Thyroid gland (tissue), 4 donors: ENCODE results near the gene FOXP1. TPM values are rescaled to one million over a fixed set of nuclear protein-coding genes. Genes with fewer than 3 reads are reported as not detected.
"Not testable (repeated sequence)": the region's sequence is repeated elsewhere in the genome, so short reads cannot be mapped to it uniquely, and the experiment has no call there.

Experiments used
- DNase-seq, 2 donors: peaks; one replicate each; pipeline ENCODE4 v3.0.0-alpha.2; 2019
- H3K27ac ChIP-seq, 3 donors: fragments of 200-600 bp; sonication (generic); 1 replicate in 2 of 3; 2 replicates in 1 of 3; pipeline ENCODE4 v1.5.1; 2016 to 2019; ENCODE audit warnings: mild to moderate bottlenecking in 1 of 3, moderate library complexity in 1 of 3
- H3K27me3 ChIP-seq: fragments of 200-600 bp; sonication (generic); one replicate; pipeline ENCODE4 v1.5.1; 2019
- H3K36me3 ChIP-seq, 2 donors: fragments of 200-600 bp; sonication (generic); one replicate each; pipeline ENCODE4 v1.5.1; 2016 to 2019
- H3K4me1 ChIP-seq, 2 donors: fragments of 200-600 bp; sonication (generic); one replicate each; pipeline ENCODE4 v1.5.1; 2017 to 2019
- H3K4me3 ChIP-seq, 3 donors: fragments of 200-600 bp; sonication (generic); replicated peaks in 1 of 3; 1 replicate in 2 of 3; 2 replicates in 1 of 3; pipeline ENCODE4 v1.5.1; 2016; ENCODE audit warnings: mild to moderate bottlenecking in 1 of 3
- H3K9me3 ChIP-seq: fragments of 200-600 bp; sonication (generic); one replicate; pipeline ENCODE4 v1.5.1; 2017
- POLR2A ChIP-seq, 2 donors: fragments of 450-650 bp; IDR thresholded peaks; one replicate each; pipeline ENCODE4 v1.6.1; 2017; ENCODE audit warnings: antibody characterized with exemption in 2 of 2, mild to moderate bottlenecking in 2 of 2, moderate library complexity in 1 of 2
- WGBS, 2 donors: methylation state at CpG; one replicate each; pipeline ENCODE4 v1.1.5; 2017; 5-methylcytosine and 5-hydroxymethylcytosine counted together
- intact Hi-C: fragments of 100-400 bp; cut with DNase I; formaldehyde crosslinking; loops from one replicate; pipeline ENCODE4 v1.15.1; 2023
- total RNA-seq, 4 donors: library from RNA; depleted of rRNA; stranded (reverse); fragments of >200 nt; gene quantifications; one replicate each; pipeline ENCODE4 v1.2.3, GENCODE V29; 2016
- TF ChIP-seq, protein P1 (sequence below), 6 experiments: fragments of 200-600 bp in 3 of 6; fragments of 450-650 bp in 3 of 6; sonication (generic) in 3 of 6; IDR thresholded peaks; one replicate each; pipeline ENCODE4 v1.5.1; 2016 to 2019; ENCODE audit warnings: antibody characterized with exemption in 6 of 6, mild to moderate bottlenecking in 2 of 6, inconsistent platforms in 1 of 6, moderate library complexity in 1 of 6

The FOXP1 gene
- total RNA-seq, 4 donors from 2014 or later = 111 to 187 (median 141) TPM

DNA sequence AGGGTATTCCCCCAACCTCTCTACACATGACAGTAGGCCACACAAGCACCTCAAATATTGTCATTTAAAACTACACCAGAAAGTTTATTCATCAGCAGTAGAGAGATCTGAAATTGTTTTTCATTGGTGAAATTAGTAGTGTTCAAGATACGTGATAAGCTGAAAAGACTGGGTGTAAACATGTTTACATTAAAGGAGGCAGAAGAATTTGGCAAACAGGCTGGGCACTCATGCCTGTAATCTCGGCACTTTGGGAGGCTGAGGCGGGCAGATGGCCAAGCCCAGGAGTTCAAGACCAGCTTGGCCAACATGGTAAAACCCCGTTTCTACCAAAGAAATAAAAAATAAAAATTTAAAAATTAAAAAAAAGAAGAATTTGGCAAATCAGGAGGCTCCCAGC, 255.6 kb downstream of the FOXP1 start:
- whole genome bisulfite sequencing, 2 donors = 83 to 85% methylated on average over 4 of the region's 4 CpGs
- intact Hi-C loops = no loop called here
- H3K4me1 ChIP-seq = no peaks in the 10 kb centered on the region
- no peak for DNase-seq
- no peaks in the 10 kb centered on the region for H3K36me3 ChIP-seq
- no peaks in the 10 kb centered on the region for H3K9me3 ChIP-seq
- no peak overlapping the region for H3K27ac ChIP-seq
- TF ChIP-seq, protein P1, sequence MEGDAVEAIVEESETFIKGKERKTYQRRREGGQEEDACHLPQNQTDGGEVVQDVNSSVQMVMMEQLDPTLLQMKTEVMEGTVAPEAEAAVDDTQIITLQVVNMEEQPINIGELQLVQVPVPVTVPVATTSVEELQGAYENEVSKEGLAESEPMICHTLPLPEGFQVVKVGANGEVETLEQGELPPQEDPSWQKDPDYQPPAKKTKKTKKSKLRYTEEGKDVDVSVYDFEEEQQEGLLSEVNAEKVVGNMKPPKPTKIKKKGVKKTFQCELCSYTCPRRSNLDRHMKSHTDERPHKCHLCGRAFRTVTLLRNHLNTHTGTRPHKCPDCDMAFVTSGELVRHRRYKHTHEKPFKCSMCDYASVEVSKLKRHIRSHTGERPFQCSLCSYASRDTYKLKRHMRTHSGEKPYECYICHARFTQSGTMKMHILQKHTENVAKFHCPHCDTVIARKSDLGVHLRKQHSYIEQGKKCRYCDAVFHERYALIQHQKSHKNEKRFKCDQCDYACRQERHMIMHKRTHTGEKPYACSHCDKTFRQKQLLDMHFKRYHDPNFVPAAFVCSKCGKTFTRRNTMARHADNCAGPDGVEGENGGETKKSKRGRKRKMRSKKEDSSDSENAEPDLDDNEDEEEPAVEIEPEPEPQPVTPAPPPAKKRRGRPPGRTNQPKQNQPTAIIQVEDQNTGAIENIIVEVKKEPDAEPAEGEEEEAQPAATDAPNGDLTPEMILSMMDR (IDR thresholded peaks at IDR 0.05) = no peak
- TF ChIP-seq POLR2A (IDR thresholded peaks at IDR 0.05) = no peak
- no peak overlapping the region for H3K4me3 ChIP-seq
- H3K27me3 ChIP-seq = no peaks in the 10 kb centered on the region

DNA sequence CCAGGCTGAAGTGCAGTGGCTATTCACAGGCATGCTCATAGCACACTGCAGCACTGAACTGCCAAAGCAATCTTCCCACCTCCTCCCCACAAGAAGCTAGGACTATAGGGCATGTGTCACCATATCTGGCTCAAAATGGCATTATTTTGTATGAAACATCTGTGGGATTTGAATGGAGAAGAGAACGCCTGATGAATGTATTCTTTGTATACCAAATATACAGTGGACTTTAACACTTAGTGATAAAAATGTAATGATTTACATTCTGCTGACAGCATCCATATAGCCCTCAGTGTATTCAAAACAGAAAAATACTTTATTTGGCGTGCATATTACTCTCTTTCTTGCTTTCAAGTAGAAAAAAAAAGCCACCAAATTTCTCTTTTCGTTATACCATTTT, 257.8 kb downstream of the FOXP1 start:
- H3K4me1 ChIP-seq = no peaks in the 10 kb centered on the region
- intact Hi-C loops = no loop called here

DNA sequence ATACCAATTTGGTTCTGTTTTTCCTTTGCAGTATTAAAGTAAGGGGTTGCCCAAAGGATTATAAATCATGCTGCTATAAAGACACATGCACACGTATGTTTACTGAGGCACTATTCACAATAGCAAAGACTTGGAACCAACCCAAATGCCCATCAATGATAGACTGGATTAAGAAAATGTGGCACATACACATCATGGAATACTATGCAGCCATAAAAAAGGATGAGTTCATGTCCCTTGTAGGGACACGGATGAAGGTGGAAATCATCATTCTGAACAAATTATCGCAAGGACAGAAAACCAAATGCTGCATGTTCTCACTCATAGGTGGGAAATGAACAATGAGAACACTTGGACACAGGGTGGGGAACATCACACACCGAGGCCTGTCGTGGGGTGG, 259.3 kb downstream of the FOXP1 start:
- H3K9me3 ChIP-seq, DNase-seq, H3K27ac ChIP-seq, H3K27me3 ChIP-seq, H3K36me3 ChIP-seq, H3K4me3 ChIP-seq, H3K4me1 ChIP-seq, intact Hi-C loops: not testable (repeated sequence)
- 88 to 99% methylated on average over 5 of the region's 5 CpGs for WGBS, 2 donors

More for the DNA sequence above, 257.8 kb downstream of the FOXP1 start:
- Histone ChIP-seq H3K27ac (no peak overlapping the region), H3K9me3 (no peaks in the 10 kb centered on the region), H3K4me3 (no peak overlapping the region), H3K36me3 (no peaks in the 10 kb centered on the region), H3K27me3 (no peaks in the 10 kb centered on the region)
- no peak for DNase-seq
- WGBS, 2 donors = 92 to 94% methylated on average over 3 of the region's 3 CpGs
- TF ChIP-seq, protein P1 (IDR thresholded peaks at IDR 0.05) = no peak
- no peak for TF ChIP-seq POLR2A (IDR thresholded peaks at IDR 0.05)

DNA sequence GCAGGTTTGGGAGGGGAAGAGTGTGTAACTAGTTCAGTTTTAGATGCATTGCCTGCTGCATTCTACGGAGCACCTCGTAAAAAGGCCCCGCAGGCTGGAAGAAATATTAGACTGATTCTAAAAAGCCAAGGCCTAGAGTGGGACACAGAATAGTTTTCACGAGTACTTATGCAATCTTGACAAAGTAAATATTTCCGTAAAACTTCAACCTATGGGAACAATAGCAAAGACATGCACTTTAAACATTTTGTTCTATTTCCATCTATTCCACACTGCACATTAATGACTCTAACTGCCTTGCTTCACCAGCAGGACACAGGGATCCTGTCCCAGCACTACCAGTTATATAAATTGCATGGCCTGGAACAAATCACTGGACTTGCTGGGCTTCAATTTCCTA, 260.0 kb downstream of the FOXP1 start:
- no peak overlapping the region for H3K27ac ChIP-seq
- 96 to 97% methylated on average over 5 of the region's 5 CpGs for WGBS, 2 donors
- DNase-seq = no peak
- H3K4me3 ChIP-seq = no peak overlapping the region
- TF ChIP-seq, protein P1 (IDR thresholded peaks at IDR 0.05) = no peak
- TF ChIP-seq POLR2A (IDR thresholded peaks at IDR 0.05) = no peak
- no peaks in the 10 kb centered on the region for H3K9me3 ChIP-seq
- H3K4me1 ChIP-seq = no peaks in the 10 kb centered on the region
- no peaks in the 10 kb centered on the region for H3K36me3 ChIP-seq
- H3K27me3 ChIP-seq = no peaks in the 10 kb centered on the region
- intact Hi-C loops = no loop called here

DNA sequence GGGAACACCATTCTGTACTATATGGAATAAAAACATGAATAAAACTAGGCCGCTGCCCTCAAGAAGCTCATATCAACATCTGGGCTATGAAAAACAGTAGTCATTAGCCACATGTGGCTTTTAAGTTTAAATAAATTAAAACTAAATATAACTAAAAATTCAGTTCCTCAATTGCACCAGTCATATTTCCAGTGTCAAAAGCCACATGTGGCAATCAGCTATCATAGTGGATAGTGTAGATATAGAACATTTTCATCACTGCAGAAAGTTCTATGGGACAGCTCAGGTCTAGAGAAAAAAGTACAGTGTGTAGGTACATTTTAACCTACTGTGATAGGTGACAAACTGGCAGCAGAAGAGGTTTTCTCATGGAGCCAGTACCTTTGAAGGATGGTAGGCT, 261.4 kb downstream of the FOXP1 start:
- intact Hi-C loops = no loop called here
- WGBS, 2 donors = 95 to 96% methylated on average over 1 of the region's 1 CpG
- TF ChIP-seq, protein P1 (IDR thresholded peaks at IDR 0.05) = no peak
- no peak for TF ChIP-seq POLR2A (IDR thresholded peaks at IDR 0.05)

DNA sequence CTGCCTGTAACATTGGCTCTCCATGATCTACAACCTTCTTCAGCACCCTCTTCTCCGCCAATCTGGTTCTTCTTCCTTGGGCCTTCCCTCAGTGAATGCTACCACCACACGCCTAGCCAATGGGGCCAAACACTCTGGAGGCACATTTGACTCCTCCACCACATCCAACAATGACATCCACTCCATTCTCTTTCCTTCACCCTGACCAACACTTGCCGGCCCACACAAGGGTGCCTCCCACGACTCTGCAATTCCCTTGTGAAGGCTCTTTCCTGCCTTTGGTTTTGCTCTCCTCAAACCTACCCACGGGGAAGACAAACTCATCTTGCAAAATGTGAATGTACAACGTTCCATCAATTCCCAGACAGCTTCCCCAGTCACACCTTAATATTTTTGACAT, 263.8 kb downstream of the FOXP1 start:
- no peaks in the 10 kb centered on the region for H3K36me3 ChIP-seq
- TF ChIP-seq, protein P1 (IDR thresholded peaks at IDR 0.05) = no peak
- TF ChIP-seq POLR2A (IDR thresholded peaks at IDR 0.05) = no peak
- H3K27ac ChIP-seq = no peak overlapping the region
- no peaks in the 10 kb centered on the region for H3K9me3 ChIP-seq
- 96 to 98% methylated on average over 6 of the region's 6 CpGs for WGBS, 2 donors
- intact Hi-C loops = loop anchor here (10.0 kb wide), 1 partner anchor 85 kb away; no protein-coding TSS in a partner anchor
- no peaks in the 10 kb centered on the region for H3K27me3 ChIP-seq
- no peaks in the 10 kb centered on the region for H3K4me1 ChIP-seq
- no peak overlapping the region for H3K4me3 ChIP-seq
- DNase-seq = no peak

More for the DNA sequence above, 261.4 kb downstream of the FOXP1 start:
- no peaks in the 10 kb centered on the region for H3K4me1 ChIP-seq
- H3K36me3 ChIP-seq = no peaks in the 10 kb centered on the region
- H3K4me3 ChIP-seq = no peak overlapping the region
- no peak overlapping the region for H3K27ac ChIP-seq
- H3K9me3 ChIP-seq = no peaks in the 10 kb centered on the region
- no peaks in the 10 kb centered on the region for H3K27me3 ChIP-seq
- DNase-seq = no peak
